Measurements from ENCODE around the gene NLRP1.

NLRP1 gene

DNA sequence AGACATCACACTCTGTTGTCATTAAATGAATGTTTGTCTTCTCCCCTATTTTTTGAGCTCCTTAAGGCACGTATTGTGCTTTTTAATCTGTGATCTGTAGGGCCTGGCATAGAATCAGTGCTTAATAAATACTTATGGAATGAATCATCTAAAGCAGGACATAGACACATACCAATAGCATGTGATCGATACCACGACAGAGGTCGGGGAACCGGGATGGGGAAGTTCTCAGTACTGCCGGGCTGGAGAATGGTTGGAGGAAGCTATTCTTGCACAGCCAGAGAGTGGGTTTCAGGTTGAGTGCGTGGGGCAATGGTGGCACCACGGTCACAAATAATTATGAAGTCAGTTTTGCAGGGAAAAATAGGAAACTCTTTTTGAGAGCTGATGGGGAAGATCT lies 26.8 kb downstream of the NLRP1 start:
- Histone ChIP-seq H3K4me3 (no peak overlapping the region), H3K27ac (no peak overlapping the region)
- TF ChIP-seq, protein P1, sequence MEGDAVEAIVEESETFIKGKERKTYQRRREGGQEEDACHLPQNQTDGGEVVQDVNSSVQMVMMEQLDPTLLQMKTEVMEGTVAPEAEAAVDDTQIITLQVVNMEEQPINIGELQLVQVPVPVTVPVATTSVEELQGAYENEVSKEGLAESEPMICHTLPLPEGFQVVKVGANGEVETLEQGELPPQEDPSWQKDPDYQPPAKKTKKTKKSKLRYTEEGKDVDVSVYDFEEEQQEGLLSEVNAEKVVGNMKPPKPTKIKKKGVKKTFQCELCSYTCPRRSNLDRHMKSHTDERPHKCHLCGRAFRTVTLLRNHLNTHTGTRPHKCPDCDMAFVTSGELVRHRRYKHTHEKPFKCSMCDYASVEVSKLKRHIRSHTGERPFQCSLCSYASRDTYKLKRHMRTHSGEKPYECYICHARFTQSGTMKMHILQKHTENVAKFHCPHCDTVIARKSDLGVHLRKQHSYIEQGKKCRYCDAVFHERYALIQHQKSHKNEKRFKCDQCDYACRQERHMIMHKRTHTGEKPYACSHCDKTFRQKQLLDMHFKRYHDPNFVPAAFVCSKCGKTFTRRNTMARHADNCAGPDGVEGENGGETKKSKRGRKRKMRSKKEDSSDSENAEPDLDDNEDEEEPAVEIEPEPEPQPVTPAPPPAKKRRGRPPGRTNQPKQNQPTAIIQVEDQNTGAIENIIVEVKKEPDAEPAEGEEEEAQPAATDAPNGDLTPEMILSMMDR (IDR thresholded peaks at IDR 0.05), result no peak
- DNase-seq (ENCODE audit: low spot score), result no peak

DNA sequence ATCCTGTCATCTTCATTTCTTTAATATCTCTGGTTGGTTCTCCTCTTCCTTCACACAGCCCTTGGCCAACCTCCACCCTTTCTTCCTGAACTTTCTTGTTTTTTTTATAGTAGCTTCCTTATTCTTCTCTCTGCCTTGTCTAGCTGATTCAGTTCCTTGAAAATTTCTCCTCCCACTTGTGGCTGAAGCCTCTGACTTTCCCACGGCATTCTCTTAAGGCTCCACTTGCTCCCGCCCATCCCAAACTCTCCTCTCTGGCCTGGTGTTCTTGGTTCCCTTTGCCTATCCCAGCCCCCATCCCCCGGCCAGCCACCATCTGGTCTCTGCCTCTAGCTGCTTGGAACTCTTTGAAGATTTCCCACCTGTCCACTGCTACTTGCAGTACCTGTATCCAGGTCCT lies 29.1 kb downstream of the NLRP1 start:
- TF ChIP-seq, protein P1 (IDR thresholded peaks at IDR 0.05), result no peak
- H3K27ac ChIP-seq, result no peak overlapping the region
- peak; percentile 41 for DNase-seq (ENCODE audit: low spot score)
- H3K4me3 ChIP-seq, result no peak overlapping the region

- Histone ChIP-seq H3K27ac (no peak overlapping the region), H3K4me3 (no peak overlapping the region)
- TF ChIP-seq, protein P1 (IDR thresholded peaks at IDR 0.05), result no peak
- no peak for DNase-seq (ENCODE audit: low spot score)
Observed at GRCh38 chr17:5553479-5553878, 30.8 kb downstream of the NLRP1 start.

- Histone ChIP-seq H3K27ac (no peak overlapping the region), H3K4me3 (no peak overlapping the region)
- DNase-seq (ENCODE audit: low spot score), result no peak
- TF ChIP-seq, protein P1 (IDR thresholded peaks at IDR 0.05), result no peak
Observed at GRCh38 chr17:5552841-5553240, 31.5 kb downstream of the NLRP1 start.

GRCh38 chr17:5545051-5545987 lies 39.0 kb downstream of the NLRP1 start:
- no peak for DNase-seq (ENCODE audit: low spot score)
- no peak overlapping the region for H3K4me3 ChIP-seq
- no peak overlapping the region for H3K27ac ChIP-seq
- TF ChIP-seq, protein P1 (IDR thresholded peaks at IDR 0.05), result no peak

DNA sequence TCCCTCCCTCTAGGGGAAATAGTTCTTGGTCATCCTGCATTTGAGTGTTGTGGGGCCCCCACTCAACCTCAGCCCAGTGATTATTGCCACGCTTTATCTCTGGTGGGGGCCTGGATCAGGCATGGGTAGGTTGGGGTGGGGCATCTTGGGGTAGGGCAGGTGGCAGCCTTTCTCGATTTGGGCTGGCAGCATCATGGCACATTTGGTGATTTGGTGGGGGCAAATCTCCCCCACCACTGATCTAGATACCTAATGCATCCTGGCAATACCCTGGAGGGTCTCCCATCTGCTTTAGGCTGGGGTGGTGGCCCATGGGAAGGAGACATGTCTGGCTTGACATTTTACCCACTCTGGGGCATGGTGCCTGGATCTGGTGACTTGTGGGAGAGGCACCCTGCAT lies 40.2 kb downstream of the NLRP1 start:
- Histone ChIP-seq H3K4me3 (no peak overlapping the region), H3K27ac (no peak overlapping the region)
- no peak for DNase-seq (ENCODE audit: low spot score)
- TF ChIP-seq, protein P1 (IDR thresholded peaks at IDR 0.05), result no peak
